ENCODE measurements around the gene SCEL.
"Not testable (repeated sequence)": the region's sequence is repeated elsewhere in the genome, so short reads cannot be mapped to it uniquely, and the experiment has no call there.

The SCEL gene

GRCh38 chr13:77558016-77558415, 22.5 kb downstream of the SCEL start:
- no peak for DNase-seq (ENCODE audit: low spot score)

- DNase-seq (ENCODE audit: low spot score) = no peak
Measured at GRCh38 chr13:77563111-77563510, 27.6 kb downstream of the SCEL start.

- DNase-seq (ENCODE audit: low spot score) = no peak
Measured at GRCh38 chr13:77565635-77566034, 30.1 kb downstream of the SCEL start.

GRCh38 chr13:77571956-77572355, 36.5 kb downstream of the SCEL start:
- no peak for DNase-seq (ENCODE audit: low spot score)

- DNase-seq (ENCODE audit: low spot score) = no peak
Measured at GRCh38 chr13:77574096-77574495, 38.6 kb downstream of the SCEL start.

GRCh38 chr13:77579959-77580358, 44.5 kb downstream of the SCEL start:
- no peak for DNase-seq (ENCODE audit: low spot score)

- no peak for DNase-seq (ENCODE audit: low spot score)
Measured at GRCh38 chr13:77580748-77581147, 45.2 kb downstream of the SCEL start.

- DNase-seq (ENCODE audit: low spot score) = no peak
Measured at GRCh38 chr13:77583581-77583980, 48.1 kb downstream of the SCEL start.

GRCh38 chr13:77584106-77584505, 48.6 kb downstream of the SCEL start:
- no peak for DNase-seq (ENCODE audit: low spot score)

- no peak for DNase-seq (ENCODE audit: low spot score)
Measured at GRCh38 chr13:77595166-77595810, 59.8 kb downstream of the SCEL start.

- no peak for DNase-seq (ENCODE audit: low spot score)
Measured at GRCh38 chr13:77596777-77597176, 61.3 kb downstream of the SCEL start.

- no peak for DNase-seq (ENCODE audit: low spot score)
Measured at GRCh38 chr13:77599351-77599750, 63.8 kb downstream of the SCEL start.

GRCh38 chr13:77600701-77601100, 65.2 kb downstream of the SCEL start:
- DNase-seq (ENCODE audit: low spot score) = no peak

- no peak for DNase-seq (ENCODE audit: low spot score)
Measured at GRCh38 chr13:77611068-77611467, 75.6 kb downstream of the SCEL start.

- no peak for DNase-seq (ENCODE audit: low spot score)
Measured at GRCh38 chr13:77616027-77616426, 80.5 kb downstream of the SCEL start.

GRCh38 chr13:77619655-77620054, 84.1 kb downstream of the SCEL start:
- DNase-seq (ENCODE audit: low spot score) = no peak

- no peak for DNase-seq (ENCODE audit: low spot score)
Measured at GRCh38 chr13:77620138-77620537, 84.6 kb downstream of the SCEL start.

GRCh38 chr13:77623806-77624205, 88.3 kb downstream of the SCEL start:
- DNase-seq (ENCODE audit: low spot score) = no peak

- no peak for DNase-seq (ENCODE audit: low spot score)
Measured at GRCh38 chr13:77628170-77628569, 92.7 kb downstream of the SCEL start.

- DNase-seq (ENCODE audit: low spot score) = no peak
Measured at GRCh38 chr13:77637588-77637987, 102.1 kb downstream of the SCEL start.

- DNase-seq (ENCODE audit: low spot score) = no peak
Measured at GRCh38 chr13:77650409-77650808, 114.9 kb downstream of the SCEL start.

GRCh38 chr13:77653301-77653700, 117.8 kb downstream of the SCEL start:
- DNase-seq (ENCODE audit: low spot score) = no peak

GRCh38 chr13:77660016-77660415, 124.5 kb downstream of the SCEL start:
- not testable (repeated sequence) for DNase-seq (ENCODE audit: low spot score)

- DNase-seq (ENCODE audit: low spot score) = no peak
Measured at GRCh38 chr13:77660841-77661250, 125.3 kb downstream of the SCEL start.

GRCh38 chr13:77662301-77662700, 126.8 kb downstream of the SCEL start:
- DNase-seq (ENCODE audit: low spot score) = not testable (repeated sequence)

Data from CD4-positive, alpha-beta T cell treated with Interleukin-6 at 100 ng/mL for 8 hours (primary cell).